CD4-positive, CD25-positive, alpha-beta regulatory T cell (primary cell): ENCODE data around the gene LRRC74A. TPM values are rescaled to one million over a fixed set of nuclear protein-coding genes. Genes with fewer than 3 reads are reported as not detected.

ENCODE experiments used
- ATAC-seq, 2 donors: fragments of 150-1000 bp; cut with Tn5 transposase; one replicate each; pipeline ENCODE4 v1.10.0; 2021; ENCODE audit warnings: low read depth in 2 of 2, moderate number of reproducible peaks in 2 of 2, moderate library complexity in 1 of 2
- DNase-seq, 3 donors: peaks; one replicate each; pipeline versions ENCODE4 v3.0.0 to v3.0.0-alpha.2; 2012 to 2022; ENCODE audit warnings: mixed read lengths in 1 of 3
- H3K27ac ChIP-seq: one replicate; pipeline ENCODE4 v1.7.0; 2013; ENCODE audit warnings: mild to moderate bottlenecking, low read length; ENCODE audit not compliant: insufficient read depth, poor library complexity, severe bottlenecking
- H3K27me3 ChIP-seq: one replicate; pipeline ENCODE4 v1.7.0; 2013; ENCODE audit warnings: low read length; ENCODE audit not compliant: control insufficient read depth, insufficient read depth
- H3K36me3 ChIP-seq: one replicate; pipeline ENCODE4 v1.7.0; 2013; ENCODE audit warnings: mild to moderate bottlenecking, low read length, moderate library complexity; ENCODE audit not compliant: control insufficient read depth, insufficient read depth
- H3K4me1 ChIP-seq: 2 replicates; pipeline ENCODE4 v1.7.0; 2013; ENCODE audit warnings: mild to moderate bottlenecking, low read length; ENCODE audit not compliant: insufficient read depth, control insufficient read depth, poor library complexity, severe bottlenecking
- H3K4me3 ChIP-seq: one replicate; pipeline ENCODE4 v1.7.0; 2013; ENCODE audit warnings: low read depth, mild to moderate bottlenecking, low read length, moderate library complexity
- H3K9me3 ChIP-seq, 2 experiments: 1 replicate in 1 of 2; 2 replicates in 1 of 2; pipeline ENCODE4 v1.7.0; 2013; ENCODE audit warnings: low read length in 2 of 2, mild to moderate bottlenecking in 1 of 2, moderate library complexity in 1 of 2; ENCODE audit not compliant: control insufficient read depth in 2 of 2
- H3K27ac Mint-ChIP-seq, 3 donors: one replicate each; pipeline ENCODE4 v1.8.0; 2020 to 2022; ENCODE audit warnings: mild to moderate bottlenecking in 3 of 3, mixed read lengths in 3 of 3, moderate library complexity in 2 of 3
- H3K27me3 Mint-ChIP-seq: one replicate; pipeline ENCODE4 v1.8.0; 2022; ENCODE audit warnings: mild to moderate bottlenecking, mixed read lengths
- H3K36me3 Mint-ChIP-seq: one replicate; pipeline ENCODE4 v1.8.0; 2020; ENCODE audit warnings: mixed read lengths
- H3K4me1 Mint-ChIP-seq, 4 donors: one replicate each; pipeline ENCODE4 v1.8.0; 2020 to 2022; ENCODE audit warnings: mixed read lengths in 4 of 4, mild to moderate bottlenecking in 1 of 4
- H3K4me3 Mint-ChIP-seq, 4 donors: one replicate each; pipeline ENCODE4 v1.8.0; 2020 to 2022; ENCODE audit warnings: mild to moderate bottlenecking in 4 of 4, mixed read lengths in 4 of 4, moderate library complexity in 3 of 4
- H3K9me3 Mint-ChIP-seq, 7 donors: one replicate each; pipeline ENCODE4 v1.8.0; 2020 to 2022; ENCODE audit warnings: mixed read lengths in 7 of 7, mild to moderate bottlenecking in 3 of 7, moderate library complexity in 2 of 7
- polyA plus RNA-seq, 4 donors: library from polyadenylated mRNA; unstranded; fragments of 300-500 nt; fragmentation: Illumina TruSeq; gene quantifications; one replicate each; pipeline ENCODE4 v1.2.3, GENCODE V29; 2021
- total RNA-seq: library from RNA; stranded (reverse); gene quantifications from one replicate; pipeline ENCODE4 v1.2.3, GENCODE V29; 2022

The LRRC74A gene
- total and polyA plus RNA-seq, 5 donors from 2014 or later: not detected

DNA sequence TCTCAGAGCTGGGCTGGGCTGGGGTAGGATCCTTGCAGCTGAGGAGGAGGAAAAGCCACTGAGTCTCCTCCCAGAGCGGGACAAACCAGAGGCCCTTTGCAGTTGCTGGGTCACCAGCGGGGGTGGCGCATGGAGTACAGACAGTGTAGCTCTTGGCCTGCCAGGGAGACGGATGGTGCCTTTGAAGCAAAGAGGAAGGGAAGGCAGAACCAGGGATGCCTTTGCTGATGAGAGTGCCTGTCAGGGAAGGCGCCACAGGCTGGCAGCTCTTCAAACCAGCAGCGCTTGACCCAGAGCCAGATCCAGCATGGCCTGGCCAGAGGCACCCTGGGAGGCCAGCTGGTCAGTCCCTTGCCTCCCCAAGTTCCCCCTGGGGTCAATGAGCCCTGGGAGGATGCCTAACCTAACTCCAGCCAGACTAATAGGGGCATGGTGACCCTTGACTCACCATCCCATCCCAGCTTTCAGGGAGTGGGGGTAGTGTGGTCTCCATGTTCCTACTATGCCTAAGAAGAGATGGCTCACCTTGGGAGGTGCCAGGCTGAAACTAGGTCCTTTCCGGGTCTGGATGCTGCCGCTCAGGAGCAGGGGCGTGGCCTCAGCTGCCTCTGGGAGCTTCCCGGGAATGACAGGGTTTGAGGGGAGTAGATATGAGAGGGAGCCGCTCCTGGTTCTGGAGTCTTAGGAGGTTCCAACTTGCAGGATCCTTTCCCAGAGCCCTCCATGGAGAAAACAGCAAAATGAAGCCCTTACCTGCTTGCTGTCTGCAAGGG lies 45.1 kb upstream of the LRRC74A start:
- Mint-ChIP-seq H3K9me3 (no peaks in the 10 kb centered on the region), H3K27me3 (no peaks in the 10 kb centered on the region), H3K27ac (peak overlapping the region in 1 of 3 donors; percentile 42), H3K4me3 (no peak overlapping the region), H3K4me1 (peaks cover 0 to 15% (median 10%) of the 10 kb centered on the region in 4 donors), H3K36me3 (peaks cover 10% of the 10 kb centered on the region)
- no peaks in the 10 kb centered on the region for H3K27me3 ChIP-seq
- no peaks in the 10 kb centered on the region for H3K4me1 ChIP-seq
- no peak for ATAC-seq
- no peak for DNase-seq
- no peak overlapping the region for H3K27ac ChIP-seq
- peaks cover 4% of the 10 kb centered on the region for H3K36me3 ChIP-seq
- H3K9me3 ChIP-seq: no peaks in the 10 kb centered on the region
- H3K4me3 ChIP-seq: no peak overlapping the region

DNA sequence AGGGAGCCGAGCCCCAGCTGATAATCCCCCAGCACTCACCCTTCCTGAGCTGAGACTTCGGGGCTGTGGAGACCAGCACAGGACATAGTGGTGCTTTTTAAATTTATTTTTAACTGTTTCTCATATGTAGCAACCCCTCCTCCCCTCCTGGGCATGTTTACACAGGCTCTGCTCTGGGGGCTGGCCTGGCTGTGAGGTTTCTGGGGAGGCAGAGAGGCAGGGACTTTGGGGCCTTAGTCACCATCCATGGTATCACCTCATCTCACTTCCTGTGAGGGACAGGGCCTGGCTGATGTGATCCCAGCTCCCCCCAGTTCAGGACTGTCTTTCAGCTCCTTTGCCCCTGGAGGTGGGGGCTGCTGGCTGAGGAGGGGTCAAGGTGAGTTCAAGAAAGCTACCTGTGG lies 44.6 kb upstream of the LRRC74A start:
- DNase-seq (no peak), ATAC-seq (no peak)
- H3K27ac ChIP-seq: no peak overlapping the region
- no peaks in the 10 kb centered on the region for H3K9me3 Mint-ChIP-seq
- H3K4me3 Mint-ChIP-seq: no peak overlapping the region
- H3K27ac Mint-ChIP-seq: no peak overlapping the region
- no peaks in the 10 kb centered on the region for H3K4me1 ChIP-seq
- H3K36me3 ChIP-seq: peaks cover 4% of the 10 kb centered on the region
- H3K4me1 Mint-ChIP-seq: peaks cover 0 to 15% (median 10%) of the 10 kb centered on the region in 4 donors
- no peaks in the 10 kb centered on the region for H3K27me3 Mint-ChIP-seq
- H3K27me3 ChIP-seq: no peaks in the 10 kb centered on the region
- H3K36me3 Mint-ChIP-seq: peaks cover 15% of the 10 kb centered on the region
- H3K9me3 ChIP-seq: no peaks in the 10 kb centered on the region
- no peak overlapping the region for H3K4me3 ChIP-seq

DNA sequence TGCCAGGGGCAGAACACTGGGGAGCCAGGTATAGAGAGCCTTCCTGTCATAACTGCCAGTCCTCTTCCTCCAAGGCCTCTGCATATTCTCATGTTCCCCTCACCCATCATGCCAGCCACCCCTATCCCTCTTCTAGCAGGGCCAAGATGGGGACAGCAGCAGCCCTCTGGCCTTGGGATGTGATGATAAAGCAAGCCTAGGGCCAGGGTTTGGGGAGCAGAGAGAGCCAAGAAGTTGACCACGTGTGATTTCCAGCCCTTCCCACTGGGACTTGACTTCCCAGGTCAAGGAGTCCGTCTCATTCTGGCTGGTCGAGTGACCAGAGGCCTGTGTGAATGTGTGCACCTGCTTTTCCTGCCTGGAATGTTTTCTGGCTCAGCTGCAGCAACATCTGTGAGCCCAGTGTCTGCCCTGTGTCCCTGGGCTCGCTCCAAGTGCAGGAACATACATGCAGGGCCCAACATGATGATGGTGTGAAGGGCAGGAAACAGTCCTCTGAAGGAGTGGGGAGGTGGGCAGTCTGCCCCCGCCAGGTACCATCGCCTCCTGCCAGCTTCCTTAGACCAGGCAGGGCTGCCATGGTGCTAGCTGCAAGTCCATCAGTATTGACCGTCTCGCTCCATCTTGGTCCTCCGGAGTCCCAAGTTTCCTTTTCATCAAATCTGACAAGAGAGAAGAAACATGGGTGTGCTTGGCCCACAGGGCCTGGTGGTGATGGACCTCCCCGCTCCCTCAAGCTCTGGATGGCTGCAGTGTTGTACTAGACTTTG lies 43.9 kb upstream of the LRRC74A start:
- H3K4me3 Mint-ChIP-seq: no peak overlapping the region
- H3K27ac Mint-ChIP-seq: peak overlapping the region in 2 of 3 donors; percentile 76 to 85
- H3K27me3 Mint-ChIP-seq: no peaks in the 10 kb centered on the region
- Histone ChIP-seq H3K4me3 (no peak overlapping the region), H3K4me1 (no peaks in the 10 kb centered on the region), H3K27me3 (no peaks in the 10 kb centered on the region), H3K27ac (no peak overlapping the region), H3K9me3 (no peaks in the 10 kb centered on the region), H3K36me3 (peaks cover 9% of the 10 kb centered on the region)
- peaks cover 21% of the 10 kb centered on the region for H3K36me3 Mint-ChIP-seq
- peaks cover 0 to 15% (median 10%) of the 10 kb centered on the region in 4 donors for H3K4me1 Mint-ChIP-seq
- no peak for DNase-seq
- ATAC-seq: no peak
- H3K9me3 Mint-ChIP-seq: no peaks in the 10 kb centered on the region

DNA sequence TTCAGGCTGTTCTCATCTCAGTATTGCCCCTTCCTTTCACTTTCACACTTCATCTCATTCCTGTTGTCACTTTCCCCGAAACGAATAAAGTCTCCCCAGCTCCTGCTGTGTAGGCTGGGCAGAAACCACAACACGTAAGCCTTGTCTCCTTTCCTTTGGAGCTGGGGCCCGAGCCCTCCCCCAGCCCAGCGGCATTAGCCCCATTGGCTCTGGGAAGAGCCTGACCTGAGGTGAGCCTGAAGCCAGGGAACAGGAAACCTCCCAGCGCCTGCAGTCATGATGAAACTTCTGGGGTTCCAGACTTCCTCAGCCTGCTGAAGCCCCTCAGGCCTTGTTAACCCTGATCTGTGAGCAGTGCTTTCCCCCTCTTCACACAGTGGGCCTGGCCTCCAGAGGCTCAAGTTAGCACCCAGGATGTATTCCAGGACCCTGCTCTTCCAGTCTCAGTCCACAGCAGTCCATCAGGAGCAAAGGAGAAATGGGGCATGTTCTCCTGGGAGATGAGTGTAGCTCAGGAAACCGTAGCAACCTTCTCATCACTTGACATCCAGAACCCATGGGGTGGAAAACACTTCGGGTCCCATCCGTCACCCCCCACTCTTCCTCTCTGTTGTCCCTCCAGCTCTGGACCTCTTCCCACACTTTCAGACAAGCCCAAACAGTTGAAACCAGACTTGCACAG lies 43.2 kb upstream of the LRRC74A start:
- Mint-ChIP-seq H3K4me1 (peaks cover 0 to 15% (median 10%) of the 10 kb centered on the region in 4 donors), H3K27me3 (no peaks in the 10 kb centered on the region), H3K36me3 (peaks cover 28% of the 10 kb centered on the region), H3K4me3 (peak overlapping the region in 1 of 4 donors; percentile 42), H3K27ac (peak overlapping the region; percentile 70 to 85 (median 76)), H3K9me3 (no peaks in the 10 kb centered on the region)
- Histone ChIP-seq H3K4me1 (no peaks in the 10 kb centered on the region), H3K4me3 (no peak overlapping the region), H3K27ac (no peak overlapping the region), H3K9me3 (no peaks in the 10 kb centered on the region), H3K36me3 (peaks cover 16% of the 10 kb centered on the region), H3K27me3 (no peaks in the 10 kb centered on the region)
- peak in 1 of 3 donors; percentile 24 for DNase-seq
- no peak for ATAC-seq

DNA sequence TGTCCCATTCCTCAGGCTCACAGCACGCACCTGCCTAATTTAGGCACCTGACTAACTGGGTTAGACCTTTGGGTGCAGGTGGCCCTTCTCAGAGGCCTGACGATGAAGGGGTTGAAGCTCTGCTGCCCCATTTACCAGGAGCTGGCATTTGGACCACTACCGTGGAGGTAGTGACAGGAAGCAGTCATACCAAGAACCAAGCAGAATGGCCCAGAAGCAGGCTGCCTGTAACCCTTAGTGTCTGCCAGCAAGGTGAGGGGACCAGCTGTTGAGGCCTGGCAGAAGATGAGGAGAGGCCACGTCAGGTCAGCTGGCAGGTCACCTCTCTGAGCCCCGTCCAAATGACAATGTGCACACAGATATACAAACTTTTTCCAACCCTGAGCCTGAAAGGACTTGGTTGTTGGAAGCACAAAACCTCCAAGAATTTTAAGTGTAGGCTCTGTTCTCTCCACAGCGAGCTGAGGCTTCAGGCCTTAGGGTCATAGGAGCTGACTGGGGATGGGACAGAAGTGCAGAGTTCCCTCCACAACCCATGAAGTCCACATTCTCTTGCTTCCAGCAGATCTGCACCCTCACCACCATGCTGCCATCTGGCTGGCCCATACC lies 41.8 kb upstream of the LRRC74A start:
- Histone ChIP-seq H3K4me1 (no peaks in the 10 kb centered on the region), H3K27ac (no peak overlapping the region), H3K9me3 (no peaks in the 10 kb centered on the region), H3K4me3 (no peak overlapping the region), H3K27me3 (no peaks in the 10 kb centered on the region), H3K36me3 (peaks cover 30% of the 10 kb centered on the region)
- Mint-ChIP-seq H3K4me1 (peaks cover 0 to 15% (median 10%) of the 10 kb centered on the region in 4 donors), H3K9me3 (no peaks in the 10 kb centered on the region), H3K4me3 (no peak overlapping the region), H3K27ac (peak overlapping the region in 1 of 3 donors; percentile 20), H3K27me3 (no peaks in the 10 kb centered on the region), H3K36me3 (peaks cover 34% of the 10 kb centered on the region)
- DNase-seq: no peak
- peak in 1 of 2 donors; percentile 19 for ATAC-seq

DNA sequence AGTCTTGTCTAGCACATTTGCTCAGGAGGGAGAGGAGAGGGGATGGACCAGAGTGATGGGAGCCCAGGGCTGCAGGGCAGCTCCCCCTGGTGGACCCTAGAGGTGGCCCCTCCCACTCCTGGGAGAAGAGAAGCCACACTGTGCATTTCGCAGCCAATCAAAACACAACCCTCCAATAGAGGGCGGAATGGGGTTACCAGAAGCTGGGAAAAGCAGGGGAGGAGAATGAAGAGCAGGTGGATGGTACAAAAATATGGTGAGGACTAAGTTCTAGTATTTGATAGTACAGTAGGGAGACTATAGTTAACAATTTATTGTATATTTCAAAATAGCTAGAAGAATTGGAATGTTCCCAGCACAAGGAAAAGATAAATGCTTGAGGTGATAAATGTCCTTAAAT lies 41.3 kb upstream of the LRRC74A start:
- Mint-ChIP-seq H3K9me3 (no peaks in the 10 kb centered on the region), H3K27ac (peak overlapping the region in 2 of 3 donors; percentile 48 to 54), H3K27me3 (no peaks in the 10 kb centered on the region), H3K36me3 (peaks cover 34% of the 10 kb centered on the region), H3K4me1 (peaks cover 0 to 15% (median 10%) of the 10 kb centered on the region in 4 donors), H3K4me3 (no peak overlapping the region)
- H3K27ac ChIP-seq: no peak overlapping the region
- no peaks in the 10 kb centered on the region for H3K4me1 ChIP-seq
- H3K36me3 ChIP-seq: peaks cover 32% of the 10 kb centered on the region
- no peaks in the 10 kb centered on the region for H3K27me3 ChIP-seq
- ATAC-seq (peak; percentile 82), DNase-seq (peak in 2 of 3 donors; percentile 26 to 58)
- no peaks in the 10 kb centered on the region for H3K9me3 ChIP-seq
- H3K4me3 ChIP-seq: no peak overlapping the region

DNA sequence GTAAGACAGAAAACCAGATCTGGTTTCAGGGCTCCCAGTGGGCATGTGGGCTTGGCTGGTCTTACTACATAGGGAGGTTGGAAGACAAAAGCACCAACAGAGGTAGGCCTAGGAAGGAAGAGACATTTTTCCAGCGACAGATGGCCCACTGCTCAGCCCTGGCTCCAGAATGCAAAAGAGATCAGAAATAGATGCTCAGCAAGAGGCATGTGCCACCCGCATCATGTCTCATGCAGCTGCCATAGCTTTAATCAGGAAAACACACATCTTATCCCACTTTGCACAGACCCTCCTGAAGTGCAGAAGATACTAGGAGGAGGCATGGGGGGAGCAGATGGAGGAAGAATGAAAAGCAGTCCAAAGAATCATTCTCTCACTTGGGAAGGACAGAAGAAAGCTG lies 39.6 kb upstream of the LRRC74A start:
- Histone ChIP-seq H3K4me1 (no peaks in the 10 kb centered on the region), H3K4me3 (no peak overlapping the region), H3K27me3 (no peaks in the 10 kb centered on the region), H3K36me3 (peaks cover 49% of the 10 kb centered on the region), H3K27ac (no peak overlapping the region), H3K9me3 (no peaks in the 10 kb centered on the region)
- H3K4me3 Mint-ChIP-seq: no peak overlapping the region
- ATAC-seq (no peak), DNase-seq (no peak)
- peak overlapping the region in 1 of 3 donors; percentile 44 for H3K27ac Mint-ChIP-seq
- peaks cover 35% of the 10 kb centered on the region for H3K36me3 Mint-ChIP-seq
- no peaks in the 10 kb centered on the region for H3K9me3 Mint-ChIP-seq
- H3K4me1 Mint-ChIP-seq: peaks cover 2 to 15% (median 10%) of the 10 kb centered on the region in 4 donors
- no peaks in the 10 kb centered on the region for H3K27me3 Mint-ChIP-seq
